K562 (cell line): ENCODE results near the gene KCTD19. TPM values are rescaled to one million over a fixed set of nuclear protein-coding genes. Genes with fewer than 3 reads are reported as not detected.

Experiments
- ATAC-seq: fragments of 200-7000 bp; cut with Tn5 transposase; 3 replicates; pipeline ENCODE4 v1.9.1; 2020; ENCODE audit warnings: moderate library complexity
- BruUV-seq: library from RNA; stranded (reverse); fragments of 400-500 nt; replicated peaks from 2 replicates; lab custom pipeline; 2021; lab: Mats Ljungman, UMichigan
- CTCF ChIA-PET: fragments of 300-600 bp; formaldehyde crosslinking; extraction: SDS; loops from one replicate; lab custom pipeline; 2021; ENCODE audit warnings: low intra/inter-chr PET ratio; lab: Yijun Ruan, JAX
- POLR2A ChIA-PET: fragments of 300-600, 350-650 bp; sonication (Branson Sonifier 250); formaldehyde crosslinking; extraction: SDS; loops from one replicate; lab custom pipeline; 2021; ENCODE audit warnings: antibody characterized with exemption, inconsistent platforms; lab: Yijun Ruan, JAX
- DNase-seq, 4 experiments: peaks; one replicate each; pipeline versions ENCODE4 v3.0.0 to v3.0.0-alpha.2; 2011 to 2018; ENCODE audit warnings: low spot score in 3 of 4, mixed read lengths in 3 of 4; ENCODE audit errors: extremely low read depth in 1 of 4
- FAIRE-seq: peaks from 2 replicates; lab custom pipeline; 2011; peaks lifted over from hg19 to GRCh38; lab: Jason Lieb, UNC
- H2AFZ ChIP-seq: 2 replicates; pipeline ENCODE4 v1.6.0; 2011; ENCODE audit warnings: low read depth, low read length, control low read depth, inconsistent platforms
- H3K27ac ChIP-seq: fragments of 200-600 bp; 3 replicates; pipeline ENCODE4 v1.8.0; 2011; ENCODE audit warnings: low read depth, mild to moderate bottlenecking, control low read depth, inconsistent platforms, low read length, moderate library complexity, mixed read lengths; ENCODE audit errors: extremely low read depth
- H3K27me3 ChIP-seq, 2 experiments: fragments of 300-600 bp in 1 of 2; 2 replicates in 1 of 2; 3 replicates in 1 of 2; pipeline versions ENCODE4 v1.6.0 to v1.8.0; 2011; ENCODE audit warnings: inconsistent platforms in 2 of 2, low read length in 2 of 2, mild to moderate bottlenecking in 1 of 2, mixed read lengths in 1 of 2, moderate library complexity in 1 of 2; ENCODE audit not compliant: control insufficient read depth in 2 of 2, insufficient read depth in 2 of 2
- H3K36me3 ChIP-seq: fragments of 300-600 bp; 3 replicates; pipeline ENCODE4 v1.8.0; 2011; ENCODE audit warnings: mild to moderate bottlenecking, low read length, inconsistent platforms; ENCODE audit not compliant: control insufficient read depth, insufficient read depth
- H3K4me1 ChIP-seq, 2 experiments: fragments of 200-600 bp in 1 of 2; replicated peaks in 1 of 2; 2 replicates in 1 of 2; 3 replicates in 1 of 2; pipeline versions ENCODE4 v1.5.1 to v1.8.0; 2011; ENCODE audit warnings: inconsistent platforms in 2 of 2, low read length in 2 of 2, mild to moderate bottlenecking in 1 of 2, mixed read lengths in 1 of 2, moderate library complexity in 1 of 2; ENCODE audit not compliant: control insufficient read depth in 2 of 2, insufficient read depth in 2 of 2
- H3K4me2 ChIP-seq: 2 replicates; pipeline ENCODE4 v1.6.1; 2011; ENCODE audit warnings: low read length, control low read depth, inconsistent platforms, mixed read lengths; ENCODE audit not compliant: insufficient read depth
- H3K4me3 ChIP-seq: fragments of 200-600 bp; sonication (generic), shearing (Covaris generic); 2 replicates; pipeline ENCODE4 v1.5.1; 2016; ENCODE audit warnings: control low read depth, inconsistent platforms
- H3K79me2 ChIP-seq: fragments of 200-600 bp; 3 replicates; pipeline ENCODE4 v1.8.0; 2011; ENCODE audit warnings: low read length, inconsistent platforms; ENCODE audit not compliant: control insufficient read depth, insufficient read depth
- H3K9ac ChIP-seq, 2 experiments: 2 replicates each; pipeline versions ENCODE4 v1.6.0 to v1.6.1; 2011; ENCODE audit warnings: low read depth in 2 of 2, low read length in 2 of 2, control low read depth in 1 of 2, inconsistent platforms in 1 of 2, mild to moderate bottlenecking in 1 of 2, mixed read lengths in 1 of 2; ENCODE audit not compliant: insufficient read depth in 1 of 2
- H3K9me1 ChIP-seq: one replicate; pipeline ENCODE4 v1.6.0; 2011; ENCODE audit warnings: inconsistent platforms, mild to moderate bottlenecking, low read length, moderate library complexity; ENCODE audit not compliant: control insufficient read depth, insufficient read depth
- H3K9me3 ChIP-seq: replicated peaks from 2 replicates; pipeline ENCODE4 v1.5.1; 2011; ENCODE audit warnings: low read depth, low read length, inconsistent platforms; ENCODE audit not compliant: control insufficient read depth, insufficient read depth
- H4K20me1 ChIP-seq: replicated peaks from 2 replicates; pipeline ENCODE4 v1.6.1; 2011; ENCODE audit warnings: low read length, inconsistent platforms, mixed read lengths; ENCODE audit not compliant: control insufficient read depth, insufficient read depth
- ATF6 ChIP-seq: sonication (generic); formaldehyde crosslinking; IDR thresholded peaks from 2 replicates; pipeline ENCODE4 v1.4.0; 2020; ENCODE audit warnings: mild to moderate bottlenecking, missing genetic modification reagents
- KDM1A ChIP-seq, 2 experiments: fragments of 450-650 bp; IDR thresholded peaks; 2 replicates each; pipeline ENCODE4 v1.6.1; 2016; ENCODE audit warnings: mild to moderate bottlenecking in 2 of 2
- MAFF ChIP-seq: IDR thresholded peaks from 2 replicates; pipeline ENCODE4 v1.6.1; 2012; ENCODE audit warnings: low read length, improper control_type of control experiment
- POLR2AphosphoS2 ChIP-seq: IDR thresholded peaks from 2 replicates; pipeline ENCODE4 v1.6.1; 2012; ENCODE audit warnings: low read length, improper control_type of control experiment
- SMARCA4 ChIP-seq: fragments of 450-650 bp; IDR thresholded peaks from 2 replicates; pipeline ENCODE4 v1.6.1; 2016
- ZC3H11A ChIP-seq: IDR thresholded peaks from 2 replicates; pipeline ENCODE4 v1.6.1; 2012; ENCODE audit warnings: low read depth, low read length, improper control_type of control experiment
- ZNF766 ChIP-seq: fragments of 200-800 bp; sonication (Bioruptor generic); conservative IDR thresholded peaks from 2 replicates; pipeline ENCODE4 v1.6.1; 2016; ENCODE audit warnings: missing genetic modification characterization, missing compliant biosample characterization
- WGBS: fragments of 100-300 bp; shearing (Covaris generic); methylation state at CpG from one replicate; pipeline ENCODE4 v1.1.6; 2016; ENCODE audit warnings: low coverage, mixed read lengths; ENCODE audit not compliant: insufficient coverage; ENCODE audit errors: missing lambda C conversion rate; 5-methylcytosine and 5-hydroxymethylcytosine counted together
- in situ Hi-C: fragments of 300-500 bp; cut with MboI; formaldehyde crosslinking; loops from 4 replicates; pipeline ENCODE4 v1.15.0; 2018; ENCODE audit warnings: inconsistent platforms, mixed read lengths
- intact Hi-C: fragments of 100-400 bp; cut with micrococcal nuclease; formaldehyde crosslinking; loops from 2 replicates; pipeline ENCODE4 v1.14.2; 2022
- polyA plus RNA-seq, 8 experiments: library from polyadenylated mRNA; depleted of rRNA in 4 of 8; stranded (reverse) in 5 of 8; unstranded in 3 of 8; fragments of >200 nt; fragmentation: Nextera tagmentation in 2 of 8; fragmentation: Illumina TruSeq in 1 of 8; extraction: Ambion mirVana in 2 of 8; extraction: Trizol in 1 of 8; gene quantifications; 2 replicates each; pipeline versions ENCODE4 v1.2.1 to v1.2.3, GENCODE V29; 2011 to 2014; ENCODE audit warnings: inconsistent platforms in 1 of 8, missing spikeins in 1 of 8
- total RNA-seq, 7 experiments: library from RNA; depleted of rRNA in 6 of 7; stranded (reverse); fragments of >200 nt in 6 of 7; fragmentation: Illumina TruSeq in 2 of 7; extraction: Trizol in 2 of 7; gene quantifications; 2 replicates each; pipeline versions ENCODE4 v1.2.1 to v1.2.3, GENCODE V29; 2011 to 2021; ENCODE audit warnings: low replicate concordance in 1 of 7

The KCTD19 gene
- total and polyA plus RNA-seq, 9 of the 15 experiments (the other 6 are each of a cell fraction or from before 2014, with no cell fraction given): 0.03 to 0.91 (median 0.22) TPM; not detected in 2

- no peak overlapping the region for H3K9ac ChIP-seq
- no peak overlapping the region for H2AFZ ChIP-seq
- CTCF ChIA-PET: no interaction called here
- peaks cover 19 to 37% of the 10 kb centered on the region in 2 experiments for H3K27me3 ChIP-seq
- no peaks in the 10 kb centered on the region for H3K79me2 ChIP-seq
- no TSS peak for BruUV-seq
- ATAC-seq (no peak), FAIRE-seq (no peak), DNase-seq (no peak)
- H3K4me3 ChIP-seq: no peak overlapping the region
- no peaks in the 10 kb centered on the region for H4K20me1 ChIP-seq
- H3K9me1 ChIP-seq: peaks cover 4% of the 10 kb centered on the region
- POLR2A ChIA-PET: interaction anchor here (2.2 kb wide), 1 partner anchor 11 kb away, joined by 10 read pairs; no protein-coding TSS in a partner anchor
- peaks cover 0 to 4% of the 10 kb centered on the region in 2 experiments; a peak in 1 of 5 replicates for H3K4me1 ChIP-seq
- TF ChIP-seq ATF6 (CRISPR knock-in tag): no peak
- no peak for TF ChIP-seq SMARCA4
- no peak for TF ChIP-seq KDM1A (IDR thresholded peaks at IDR 0.05)
- TF ChIP-seq MAFF: no peak
- TF ChIP-seq ZC3H11A: no peak
- no peak for TF ChIP-seq POLR2AphosphoS2
- TF ChIP-seq ZNF766 (CRISPR knock-in tag): no peak
- no peak overlapping the region for H3K4me2 ChIP-seq
- no peaks in the 10 kb centered on the region for H3K36me3 ChIP-seq
- no peak overlapping the region for H3K27ac ChIP-seq
- in situ Hi-C loops: no loop called here
- 12% methylated on average over 7 of the region's 7 CpGs for WGBS
- intact Hi-C loops: no loop called here
- no peaks in the 10 kb centered on the region for H3K9me3 ChIP-seq
Observed at GRCh38 chr16:67294938-67295361, 31.6 kb downstream of the KCTD19 start.
